Measurements from ENCODE around the gene STK40. TPM values are rescaled to one million over a fixed set of nuclear protein-coding genes. Genes with fewer than 3 reads are reported as not detected.

The STK40 gene
- total RNA-seq, 2 donors from 2014 or later = 30.8 to 111 TPM

DNA sequence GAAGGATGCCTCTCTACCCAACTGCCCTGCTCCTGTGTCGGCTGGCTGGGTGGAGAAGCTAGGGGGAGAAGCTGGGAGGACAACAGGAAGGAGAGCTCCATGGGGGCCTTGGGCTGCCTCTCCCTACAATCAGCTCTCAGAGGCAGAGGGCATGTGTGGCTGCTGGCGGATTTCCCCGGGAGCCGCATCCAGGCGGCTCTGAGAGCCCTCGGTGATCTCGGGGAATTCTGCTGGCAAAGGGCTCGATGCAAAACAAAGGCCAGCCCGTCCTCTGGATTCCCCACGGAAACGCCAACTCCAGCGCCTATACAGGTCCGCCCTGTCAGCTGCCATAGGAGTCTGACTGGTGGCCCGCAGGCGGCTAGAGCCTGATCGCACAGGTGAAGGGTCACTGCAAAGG is 35.9 kb downstream of the STK40 start:
- H3K4me1 ChIP-seq (replicated peaks) = no peaks in the 10 kb centered on the region
- intact Hi-C loops (cut with DNase I) = no loop called here
- no peak for DNase-seq (ENCODE audit: low spot score)
- no peaks in the 10 kb centered on the region for H3K27me3 ChIP-seq (replicated peaks; ENCODE audit: insufficient read depth)
- WGBS = 66% methylated on average over 16 of the region's 16 CpGs
- H3K36me3 ChIP-seq = peaks cover 7 to 16% of the 10 kb centered on the region in 2 donors
- H3K9me3 ChIP-seq = no peaks in the 10 kb centered on the region
- no peak overlapping the region for H3K27ac ChIP-seq
- TF ChIP-seq POLR2A (IDR thresholded peaks at IDR 0.05) (no peak), POLR2AphosphoS5 (IDR thresholded peaks at IDR 0.05) (no peak), CTCF (IDR thresholded peaks at IDR 0.05) (no peak)
- no peak overlapping the region for H3K4me3 ChIP-seq

DNA sequence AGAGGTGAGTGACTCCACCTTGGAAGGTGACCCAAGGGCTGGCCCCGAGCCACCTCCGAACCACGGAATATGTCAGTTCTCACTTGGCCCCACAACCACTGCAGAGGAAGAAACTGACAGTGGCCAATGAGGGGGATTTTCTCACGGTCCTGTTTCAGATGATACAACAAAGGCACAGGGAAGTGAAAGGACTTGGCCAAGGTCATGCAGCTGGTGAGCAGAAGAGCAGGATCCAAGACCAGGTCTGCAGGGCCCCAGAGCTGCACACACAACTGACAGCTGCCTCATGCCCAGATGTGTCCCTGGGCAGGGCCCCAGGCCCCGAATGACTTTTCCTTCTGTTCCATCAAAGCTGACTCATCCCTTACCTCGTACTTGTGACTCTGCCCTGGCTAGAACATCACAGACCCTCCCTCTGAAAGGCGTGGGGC is 36.5 kb downstream of the STK40 start:
- DNase-seq (ENCODE audit: low spot score) = no peak
- H3K4me1 ChIP-seq (replicated peaks) = no peaks in the 10 kb centered on the region
- H3K9me3 ChIP-seq = no peaks in the 10 kb centered on the region
- intact Hi-C loops (cut with DNase I) = no loop called here
- peaks cover 5 to 12% of the 10 kb centered on the region in 2 donors for H3K36me3 ChIP-seq
- 63% methylated on average over 7 of the region's 7 CpGs for WGBS
- no peaks in the 10 kb centered on the region for H3K27me3 ChIP-seq (replicated peaks; ENCODE audit: insufficient read depth)
- H3K27ac ChIP-seq = no peak overlapping the region
- no peak overlapping the region for H3K4me3 ChIP-seq
- TF ChIP-seq CTCF (IDR thresholded peaks at IDR 0.05) (no peak), POLR2A (IDR thresholded peaks at IDR 0.05) (no peak), POLR2AphosphoS5 (IDR thresholded peaks at IDR 0.05) (no peak)

DNA sequence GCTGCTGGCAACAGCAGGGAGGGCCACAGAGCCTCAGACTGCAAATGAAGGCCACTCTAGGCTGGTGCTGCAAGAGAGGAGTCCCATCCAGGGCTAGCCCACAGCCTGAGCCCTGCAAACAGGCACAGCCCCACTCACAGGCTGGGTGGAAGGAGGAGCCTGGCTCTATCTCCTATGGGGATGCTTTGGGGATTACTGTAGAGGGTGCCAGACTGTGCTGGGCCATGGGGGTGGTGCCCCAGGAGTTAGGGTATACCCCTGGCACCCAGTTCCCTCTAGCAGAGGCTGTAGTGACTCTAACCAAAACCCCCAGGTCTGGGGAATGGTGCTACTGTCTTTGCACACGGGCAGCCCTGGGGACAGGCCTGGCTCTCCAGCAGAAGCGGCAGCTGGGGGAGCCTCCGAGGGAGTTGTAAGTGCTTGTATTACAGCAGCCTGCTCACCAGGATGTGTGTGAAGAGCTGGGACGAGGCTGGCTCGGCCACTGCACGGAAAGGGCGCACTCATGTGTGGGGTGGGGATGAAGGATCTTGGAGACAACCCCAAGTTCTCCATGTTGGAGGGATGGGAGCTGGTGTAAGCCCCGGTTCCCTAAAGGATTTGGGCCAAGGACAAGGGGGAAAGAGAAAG is 38.9 kb downstream of the STK40 start:
- Histone ChIP-seq H3K4me1 (replicated peaks) (no peaks in the 10 kb centered on the region), H3K27me3 (replicated peaks; ENCODE audit: insufficient read depth) (no peaks in the 10 kb centered on the region), H3K9me3 (no peaks in the 10 kb centered on the region), H3K4me3 (no peak overlapping the region), H3K27ac (no peak overlapping the region), H3K36me3 (peaks cover 0 to 5% of the 10 kb centered on the region in 2 donors)
- TF ChIP-seq POLR2AphosphoS5 (IDR thresholded peaks at IDR 0.05) = no peak
- no peak for TF ChIP-seq CTCF (IDR thresholded peaks at IDR 0.05)
- no peak for TF ChIP-seq POLR2A (IDR thresholded peaks at IDR 0.05)
- no peak for DNase-seq (ENCODE audit: low spot score)
- WGBS = 93% methylated on average over 8 of the region's 8 CpGs
- intact Hi-C loops (cut with DNase I) = no loop called here

- Histone ChIP-seq H3K27me3 (replicated peaks; ENCODE audit: insufficient read depth) (no peaks in the 10 kb centered on the region), H3K9me3 (no peaks in the 10 kb centered on the region), H3K4me3 (no peak overlapping the region), H3K36me3 (peaks cover 0 to 5% of the 10 kb centered on the region in 2 donors), H3K27ac (no peak overlapping the region), H3K4me1 (replicated peaks) (no peaks in the 10 kb centered on the region)
- DNase-seq (ENCODE audit: low spot score) = no peak
- TF ChIP-seq POLR2AphosphoS5 (IDR thresholded peaks at IDR 0.05) (no peak), CTCF (IDR thresholded peaks at IDR 0.05) (no peak), POLR2A (IDR thresholded peaks at IDR 0.05) (no peak)
- intact Hi-C loops (cut with DNase I) = no loop called here
- 89% methylated on average over 7 of the region's 7 CpGs for WGBS
Measured at GRCh38 chr1:36345353-36345752, 40.4 kb downstream of the STK40 start.

DNA sequence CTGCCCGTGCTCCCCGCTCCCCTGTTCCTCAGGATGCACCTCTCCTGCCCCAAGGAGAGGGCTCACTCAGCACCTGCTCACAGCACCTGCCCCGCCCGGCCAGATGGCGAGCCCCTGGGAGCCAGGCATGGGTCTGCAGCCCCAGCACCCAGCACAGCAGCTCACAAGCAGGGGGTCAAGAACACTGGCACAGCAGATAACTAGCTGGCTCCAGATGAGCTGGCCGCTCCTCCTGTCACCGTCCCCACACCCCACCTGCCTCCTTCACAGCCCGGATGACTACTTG is 41.4 kb downstream of the STK40 start:
- H3K27ac ChIP-seq = no peak overlapping the region
- TF ChIP-seq POLR2AphosphoS5 (IDR thresholded peaks at IDR 0.05) (no peak), CTCF (IDR thresholded peaks at IDR 0.05) (no peak), POLR2A (IDR thresholded peaks at IDR 0.05) (no peak)
- DNase-seq (ENCODE audit: low spot score) = no peak
- no peaks in the 10 kb centered on the region for H3K4me1 ChIP-seq (replicated peaks)
- intact Hi-C loops (cut with DNase I) = no loop called here
- no peak overlapping the region for H3K4me3 ChIP-seq
- H3K9me3 ChIP-seq = no peaks in the 10 kb centered on the region
- 89% methylated on average over 8 of the region's 8 CpGs for WGBS
- no peaks in the 10 kb centered on the region for H3K27me3 ChIP-seq (replicated peaks; ENCODE audit: insufficient read depth)
- H3K36me3 ChIP-seq = peaks cover 0 to 5% of the 10 kb centered on the region in 2 donors
